GM21723 (cell line): ENCODE measurements around the gene GIPC3.
"Not testable (repeated sequence)": the region's sequence is repeated elsewhere in the genome, so short reads cannot be mapped to it uniquely, and the experiment has no call there.

Source experiments
- ATAC-seq: cut with Tn5 transposase; IDR thresholded peaks from one replicate; pipeline ENCODE4 v1.9.1; 2021; ENCODE audit warnings: mild to moderate bottlenecking, moderate library complexity; ENCODE audit not compliant: unreplicated experiment

GIPC3 gene

DNA sequence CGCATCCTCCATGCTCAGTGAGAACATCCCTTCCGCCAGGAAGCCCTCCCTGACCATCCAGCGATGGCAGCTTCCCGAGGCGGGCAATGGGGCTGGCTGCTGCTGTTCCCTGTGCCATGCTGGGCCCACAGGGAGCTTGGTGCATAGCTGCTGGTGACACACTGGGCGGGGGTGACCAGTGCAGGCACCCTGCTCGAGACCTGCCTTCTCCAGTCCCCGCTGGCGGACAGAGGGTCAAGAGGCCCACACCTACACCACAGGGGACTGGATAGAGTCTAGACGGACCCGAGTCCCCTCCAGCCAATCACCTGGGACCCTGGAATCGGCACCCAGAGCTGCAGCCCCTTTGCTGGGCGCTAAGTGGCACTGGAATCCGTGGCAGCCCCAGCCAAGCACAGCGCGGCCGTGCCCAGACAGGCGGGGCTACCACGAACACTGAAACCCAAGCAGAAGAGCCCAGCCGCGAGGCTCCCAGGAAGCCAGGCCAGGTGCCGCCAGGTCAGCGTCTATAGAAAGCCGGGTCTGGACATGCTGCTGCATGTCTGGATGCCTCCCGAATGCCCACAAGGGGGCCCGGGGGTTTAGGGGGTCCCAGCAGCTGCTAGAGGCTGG is 30.4 kb downstream of the GIPC3 start:
- no peak for ATAC-seq

DNA sequence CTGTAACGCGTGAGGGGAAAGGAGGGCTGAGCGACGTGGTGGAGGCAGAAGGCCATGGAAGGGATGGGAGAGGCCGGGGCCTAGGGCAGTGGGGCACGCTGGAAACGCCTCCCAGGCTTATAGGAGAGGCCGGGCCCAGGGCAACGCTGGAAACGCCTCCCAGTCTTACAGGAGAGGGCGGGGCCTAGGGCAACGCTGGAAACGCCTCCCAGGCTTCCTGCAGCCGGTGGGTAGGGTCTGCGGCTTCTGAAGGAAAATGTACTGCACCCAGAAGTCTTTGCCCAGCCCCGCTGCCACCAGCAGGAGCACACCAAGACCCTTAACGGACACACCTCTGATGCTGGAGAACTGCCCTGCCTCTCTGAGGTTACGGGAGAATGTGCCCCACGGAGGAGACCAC is 32.2 kb downstream of the GIPC3 start:
- ATAC-seq = no peak

DNA sequence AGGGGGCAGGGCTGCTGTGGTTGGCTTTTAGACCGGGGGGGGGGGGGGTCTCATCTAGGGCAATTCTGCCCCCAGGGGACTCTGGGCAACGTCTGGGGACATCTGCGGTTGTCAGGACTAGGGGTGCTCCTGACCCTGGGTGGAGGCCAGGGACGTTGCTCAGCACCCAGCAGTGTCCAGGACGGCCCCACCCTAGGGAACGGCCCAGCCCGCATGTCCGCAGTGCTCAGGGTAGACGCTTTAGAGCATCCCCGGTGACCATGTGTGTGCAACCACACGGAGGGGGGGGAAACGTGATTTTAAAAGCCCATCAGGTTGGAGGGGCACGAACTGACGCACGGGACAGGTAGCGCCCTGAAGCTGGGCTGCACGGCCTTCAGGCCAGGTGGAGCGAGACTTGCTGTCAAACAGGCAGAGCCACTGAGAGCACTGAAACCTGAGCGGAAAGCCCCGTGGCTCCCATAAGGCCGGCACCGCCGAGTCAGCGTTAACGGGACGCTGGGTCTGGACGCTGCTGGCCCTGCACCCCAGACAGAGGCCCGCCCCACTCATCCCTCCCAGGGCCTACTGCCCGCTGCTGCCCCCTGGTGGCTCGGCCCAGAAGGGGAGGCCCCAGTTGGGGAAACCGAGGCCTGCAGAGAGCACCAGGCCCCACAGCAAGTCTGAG is 33.0 kb downstream of the GIPC3 start:
- ATAC-seq = no peak

DNA sequence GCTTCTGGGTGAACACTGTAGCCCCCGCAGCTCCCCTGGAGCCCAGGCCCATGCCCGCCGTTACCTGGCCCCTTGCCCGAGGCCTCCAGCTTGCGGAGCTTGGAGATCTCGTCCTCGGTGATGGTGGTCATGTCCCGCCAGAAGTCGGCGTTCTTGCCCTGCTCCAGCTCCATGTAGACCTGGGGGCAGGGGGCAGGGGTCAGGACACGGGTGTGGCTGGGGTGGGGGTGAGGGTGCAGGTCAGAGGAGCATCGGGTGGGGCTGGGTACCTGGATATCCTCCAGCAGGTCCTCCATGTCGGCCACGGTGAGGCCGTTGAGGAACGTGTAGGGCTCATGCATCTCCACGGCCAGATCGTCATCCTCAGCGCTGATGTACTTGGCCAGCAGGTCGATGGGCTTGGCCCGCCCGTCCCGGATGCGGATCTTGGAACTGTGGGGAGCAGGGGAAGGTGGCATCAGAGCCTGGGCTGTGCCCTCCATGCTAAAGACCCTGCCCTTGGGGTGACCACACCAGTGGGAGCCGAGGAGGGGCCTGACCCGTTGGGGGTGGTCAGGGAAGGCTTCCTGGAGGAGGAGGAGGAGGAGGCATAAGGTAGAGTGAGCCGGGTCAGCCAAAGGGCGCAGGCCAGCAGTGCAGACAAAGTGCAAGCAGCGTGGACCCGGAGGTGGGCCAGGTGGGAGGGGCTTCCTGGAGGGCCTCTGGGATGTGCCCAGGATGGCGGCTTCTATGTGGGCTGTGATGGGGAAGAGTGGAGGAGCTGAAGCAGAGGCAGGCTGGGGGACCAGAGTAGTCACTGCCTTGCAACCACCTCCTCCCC is 33.7 kb downstream of the GIPC3 start:
- no peak for ATAC-seq

DNA sequence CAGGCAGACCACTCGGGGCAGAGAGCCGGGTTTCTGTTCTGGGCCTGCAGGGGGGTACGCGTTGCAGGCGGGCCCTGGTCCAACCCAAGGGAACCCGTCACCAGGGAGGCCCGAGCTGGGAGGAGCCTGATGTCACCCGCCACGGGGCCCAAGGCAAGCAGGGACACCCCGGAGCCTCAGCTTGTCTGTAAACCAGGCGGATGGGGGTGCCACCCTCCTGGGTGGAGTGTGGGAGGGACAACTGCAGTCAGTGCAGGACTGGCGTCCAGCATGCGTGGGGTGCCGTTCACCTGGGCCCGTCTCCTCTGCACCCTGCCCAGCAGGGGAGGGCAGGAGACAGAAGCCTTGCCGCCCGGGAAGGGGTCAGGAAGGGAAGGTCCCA is 34.3 kb downstream of the GIPC3 start:
- ATAC-seq = no peak

DNA sequence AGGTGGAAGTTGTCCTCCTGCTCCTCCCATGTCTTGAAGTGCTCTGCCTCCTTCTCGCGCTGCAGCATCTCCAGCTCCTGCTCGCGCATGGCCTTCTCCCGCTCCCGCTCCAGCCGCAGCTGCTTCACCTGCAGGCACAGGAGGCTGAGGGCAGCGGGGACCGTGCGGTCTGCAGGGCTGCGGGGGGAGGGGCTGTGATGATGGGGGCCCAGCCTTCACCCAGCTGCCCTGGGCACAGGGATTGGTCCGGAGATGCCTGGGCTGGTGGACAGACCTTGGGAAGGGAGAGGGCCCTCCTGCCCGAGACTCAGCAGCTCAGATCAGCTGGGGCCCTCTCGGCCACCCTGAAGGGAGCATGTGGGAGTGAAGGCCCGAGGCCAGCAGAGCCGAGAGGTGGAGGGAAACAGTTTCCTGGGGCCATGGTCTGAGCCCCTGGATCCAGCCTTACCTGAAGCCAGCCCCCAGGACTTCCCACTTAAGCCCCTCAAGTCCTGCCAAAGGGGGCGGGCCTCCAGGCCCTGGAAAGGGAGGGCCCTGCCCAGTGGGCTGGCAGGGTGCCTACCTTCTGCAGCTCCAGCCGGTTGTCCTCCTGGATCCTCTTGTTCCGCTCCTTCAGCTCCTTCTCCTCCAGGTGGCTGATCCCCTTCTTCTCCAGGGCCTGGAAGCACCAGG is 35.0 kb downstream of the GIPC3 start:
- ATAC-seq = no peak

DNA sequence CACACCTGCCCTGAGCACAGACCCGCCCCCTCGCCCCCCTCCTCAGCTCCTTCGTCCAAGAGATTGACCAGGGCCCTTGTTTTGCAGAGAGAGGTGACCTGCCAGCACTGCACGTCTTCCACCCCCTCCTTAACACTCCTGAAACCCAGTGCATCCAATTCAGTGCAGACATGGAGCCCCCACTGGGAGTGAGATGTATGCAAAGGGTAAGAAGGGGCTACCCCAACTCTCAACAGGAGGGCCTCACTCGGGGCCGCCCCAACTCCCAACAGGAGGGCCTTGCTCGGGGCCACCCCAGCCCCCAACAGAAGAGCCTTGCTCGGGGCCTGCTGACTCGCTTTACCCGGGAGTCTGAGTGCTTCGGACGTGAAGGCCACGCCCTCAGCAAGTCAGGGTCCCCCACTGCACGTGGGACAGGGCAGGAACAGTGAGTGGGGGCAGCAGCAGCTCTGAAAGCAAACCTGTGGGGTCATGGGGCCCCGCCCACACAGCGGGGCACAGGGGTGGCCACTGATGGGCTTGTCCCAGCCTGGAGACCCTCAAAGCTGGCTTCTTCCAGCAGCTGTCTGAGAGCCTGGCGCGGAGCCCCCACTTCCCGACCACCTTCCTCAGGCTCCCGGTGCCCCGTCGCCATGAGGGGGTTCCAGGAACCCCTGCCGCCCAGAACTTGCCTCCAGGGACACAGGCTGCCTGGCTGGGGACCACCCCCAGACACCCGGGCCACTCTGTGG is 35.7 kb downstream of the GIPC3 start:
- no peak for ATAC-seq

DNA sequence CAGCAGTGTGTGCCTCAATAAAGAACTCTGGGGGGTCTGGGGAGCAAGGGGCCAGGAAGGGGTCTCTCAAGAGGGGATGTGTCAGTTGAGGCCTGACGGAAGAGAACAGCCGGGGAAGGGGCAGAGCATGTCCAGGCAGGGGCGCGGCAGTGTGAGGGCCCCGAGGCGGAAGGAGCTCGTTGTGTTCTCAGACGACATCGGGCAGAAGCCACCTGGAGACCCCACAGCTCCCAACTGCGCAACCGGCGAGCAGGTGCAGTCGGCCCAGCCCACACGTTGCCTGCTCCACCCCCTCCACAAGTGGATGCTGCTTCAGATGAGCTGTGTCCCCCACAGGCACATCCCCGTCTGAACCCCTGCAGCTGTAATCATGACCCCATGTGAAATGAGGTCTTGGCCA is 36.4 kb downstream of the GIPC3 start:
- ATAC-seq = no peak

DNA sequence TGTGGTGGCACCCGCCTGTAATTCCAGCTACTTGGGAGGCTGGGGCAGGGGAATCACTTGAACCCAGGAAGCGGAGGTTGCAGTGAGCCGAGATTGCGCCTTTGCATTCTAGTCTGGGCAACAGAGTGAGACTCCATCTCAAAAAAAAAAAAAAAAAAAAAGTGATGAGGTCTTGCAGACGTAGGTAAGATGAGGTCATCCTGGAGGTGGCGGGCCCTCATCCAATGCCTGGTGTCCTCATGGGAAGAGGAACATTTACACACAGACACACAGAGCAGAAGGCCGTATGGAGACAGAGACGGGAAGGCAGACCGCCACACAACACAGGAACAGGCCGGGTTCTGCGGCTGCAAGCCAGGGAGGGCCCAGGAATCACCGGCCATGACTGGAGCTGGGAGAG is 36.9 kb downstream of the GIPC3 start:
- ATAC-seq = no peak

DNA sequence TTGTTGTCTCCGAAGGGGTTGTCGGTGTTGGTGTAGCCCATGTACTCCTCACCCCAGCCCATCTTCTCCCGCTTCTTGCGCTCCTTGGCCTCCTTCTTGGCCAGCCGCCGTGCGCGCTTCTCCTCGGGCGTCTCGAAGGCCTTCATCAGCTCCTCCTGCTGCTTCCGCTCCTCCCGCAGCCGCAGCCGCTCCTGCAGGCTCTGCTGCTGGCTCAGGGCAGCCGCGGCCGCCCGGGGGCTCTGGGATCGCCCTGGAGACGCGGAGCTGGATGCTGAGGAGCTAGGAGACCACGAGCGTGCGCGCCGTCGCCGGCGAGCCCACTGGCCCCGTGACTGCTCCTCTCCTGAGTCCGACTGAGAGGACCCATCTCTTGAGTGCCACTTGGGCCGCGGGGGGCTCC is 38.4 kb downstream of the GIPC3 start:
- ATAC-seq = no peak

DNA sequence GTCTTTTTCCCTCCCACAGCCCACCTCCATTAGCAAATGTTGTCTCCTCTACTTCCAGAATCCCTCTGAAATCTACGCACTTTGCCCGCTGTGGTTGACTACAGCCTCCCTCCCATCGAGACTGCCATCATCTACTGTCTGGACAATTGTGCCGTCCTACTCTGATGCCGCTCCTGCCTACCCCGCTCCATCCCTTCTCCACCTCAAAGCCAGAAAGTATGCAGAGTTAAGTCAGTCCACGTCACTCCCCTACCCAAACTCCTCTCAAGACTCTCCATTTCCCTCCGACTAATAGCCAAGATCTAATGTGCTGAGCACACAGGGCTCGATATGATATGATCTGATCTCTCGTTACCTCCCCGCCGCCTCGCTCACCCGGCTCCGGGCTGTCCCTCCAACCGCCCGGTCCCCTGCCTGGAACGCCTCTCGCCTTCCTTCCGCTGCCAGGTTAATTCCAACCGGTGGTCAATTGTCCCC is 40.8 kb downstream of the GIPC3 start:
- ATAC-seq = no peak

DNA sequence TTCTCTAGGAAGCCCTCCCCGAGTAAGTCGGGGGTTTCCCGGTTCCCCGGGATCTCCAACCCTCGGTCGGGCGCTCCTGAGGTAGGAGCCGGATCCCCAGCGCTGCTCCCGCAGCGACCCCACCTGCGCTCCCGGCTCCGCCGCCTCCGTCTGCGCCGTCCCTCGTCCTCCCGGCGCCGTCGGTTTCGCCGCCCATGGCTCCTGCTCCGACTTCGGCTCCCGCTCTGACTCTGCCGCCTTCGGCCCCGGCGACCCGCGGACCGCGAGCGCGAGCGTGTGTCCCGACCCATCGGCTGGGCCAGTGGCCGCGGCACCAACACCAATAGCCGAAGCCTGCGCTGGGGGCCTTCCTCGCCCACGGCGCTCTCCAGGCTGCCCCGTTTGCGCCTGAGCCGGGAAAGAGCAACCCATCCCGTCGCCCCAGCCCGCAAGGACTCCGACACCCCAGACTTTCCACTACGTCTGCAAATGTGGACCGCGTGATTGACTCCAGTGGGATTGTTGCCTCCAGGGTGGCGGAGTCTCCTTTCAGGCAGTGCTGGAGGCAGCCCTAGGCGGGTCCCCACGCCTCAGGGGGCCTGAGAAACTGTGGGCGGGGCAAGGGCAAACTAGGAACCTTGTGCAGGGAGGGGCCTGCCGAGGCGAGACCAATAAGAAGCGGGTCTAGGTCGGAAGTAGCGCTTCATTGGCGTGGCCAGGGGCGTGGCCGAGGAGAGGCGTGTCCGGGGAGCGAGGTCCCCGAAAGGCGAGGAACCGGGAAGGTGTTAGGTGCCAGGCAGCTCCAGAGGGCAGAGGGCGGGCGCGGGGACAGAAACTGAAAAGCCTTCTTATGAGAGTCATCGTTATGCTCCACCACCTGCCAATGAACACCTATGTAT is 41.4 kb downstream of the GIPC3 start, which contains the start of gene CACTIN:
Gene CACTIN (minus strand): TSS at position 318 of the 878 bp plus-strand sequence. CDS start 28 bp downstream, at position 290.
- ATAC-seq = peak; percentile 83

DNA sequence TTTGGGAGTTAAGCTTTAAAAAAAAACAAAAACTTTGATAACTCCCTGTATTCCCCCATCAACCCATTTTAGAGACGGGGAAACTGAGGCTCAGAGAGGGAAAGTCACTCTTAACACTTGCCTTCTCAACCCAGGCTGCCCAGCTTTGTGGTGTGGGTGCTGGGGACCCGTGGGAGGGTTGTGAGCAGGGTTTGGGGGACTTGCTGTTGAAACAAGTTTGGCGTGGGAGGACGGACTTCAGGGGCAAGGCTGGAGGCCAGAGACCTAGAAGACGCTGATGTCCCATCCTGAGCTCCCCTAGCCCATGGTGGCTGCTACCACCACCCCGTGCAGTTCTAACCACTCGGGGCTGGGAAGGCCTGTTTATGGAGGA is 42.1 kb downstream of the GIPC3 start:
- no peak for ATAC-seq

DNA sequence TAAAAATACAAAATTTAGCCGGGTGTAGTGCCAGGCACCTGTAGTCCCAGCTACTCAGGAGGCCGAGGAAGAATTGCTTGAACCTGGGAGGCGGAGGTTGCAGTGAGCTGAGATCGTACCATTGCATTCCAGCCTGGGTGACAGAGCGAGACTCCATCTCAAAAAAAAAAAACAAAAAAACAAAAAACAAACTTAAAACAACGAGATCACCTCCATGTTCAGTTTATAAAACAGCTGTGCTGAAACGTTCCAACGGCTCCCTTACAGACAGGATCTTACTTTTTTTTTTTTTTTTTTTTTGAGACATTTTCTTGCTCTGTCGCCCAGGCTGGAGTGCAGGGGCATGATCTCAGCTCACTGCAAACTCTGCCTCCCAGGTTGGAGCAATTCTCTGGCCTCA is 43.5 kb downstream of the GIPC3 start:
- ATAC-seq = not testable (repeated sequence)

DNA sequence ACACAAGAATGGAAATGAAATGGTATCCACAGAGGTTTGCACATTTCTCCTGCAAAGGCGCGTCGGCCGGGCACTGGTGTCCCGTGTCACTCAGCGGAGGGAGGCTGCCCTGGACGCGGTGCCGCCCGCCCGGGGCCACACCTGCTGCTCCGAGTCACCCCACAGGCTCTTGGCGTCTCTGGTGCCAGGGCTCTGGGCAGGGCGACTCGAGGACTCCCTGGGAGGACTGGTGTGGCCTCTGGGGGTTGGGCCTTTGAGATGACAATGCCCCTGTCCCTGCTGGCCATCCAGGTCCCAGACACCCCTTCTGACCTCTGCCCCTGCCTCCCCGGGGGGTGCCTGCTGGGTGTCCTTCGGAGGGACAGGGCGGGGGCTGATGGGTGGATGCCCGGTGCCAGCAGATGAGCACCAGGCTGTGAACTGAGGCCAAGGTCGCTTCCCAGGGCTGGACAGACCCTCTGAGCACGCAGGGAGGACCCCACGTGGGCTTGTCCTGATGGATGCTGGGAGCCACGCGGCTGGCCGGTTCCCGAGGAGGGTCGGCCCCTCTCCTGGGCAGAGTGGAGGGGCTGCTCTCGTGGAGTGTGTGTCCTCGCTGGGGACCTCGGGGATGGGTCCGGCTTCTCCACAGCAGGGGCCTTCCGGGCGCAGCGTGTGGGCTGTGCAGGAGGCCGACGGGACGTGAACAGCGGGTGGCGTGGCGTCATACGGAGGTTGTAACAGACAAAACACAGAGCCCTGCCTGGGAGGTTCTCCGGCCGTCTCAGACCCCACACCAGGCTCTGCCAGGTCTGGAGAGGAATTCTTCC is 46.0 kb downstream of the GIPC3 start:
- no peak for ATAC-seq

DNA sequence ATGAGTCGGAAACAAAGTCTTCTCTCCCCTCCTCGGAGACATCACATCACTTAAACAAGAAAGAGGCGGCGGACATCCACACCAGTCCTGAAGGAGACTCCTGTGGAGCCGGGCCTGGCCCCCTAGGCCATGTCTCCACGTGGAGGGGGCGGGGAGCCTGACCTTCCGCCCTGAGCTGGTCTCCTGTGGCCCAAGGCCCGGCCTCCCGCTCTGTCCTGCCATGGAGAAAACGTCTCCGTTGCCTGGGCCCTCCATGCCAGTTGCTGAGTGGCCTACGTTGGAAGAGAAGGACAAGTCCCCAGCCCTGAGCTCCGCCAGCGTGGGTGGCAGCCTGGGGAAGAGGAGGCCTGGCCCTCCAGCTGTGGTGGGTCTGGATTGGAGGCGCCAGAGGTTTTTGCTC is 46.8 kb downstream of the GIPC3 start:
- no peak for ATAC-seq

DNA sequence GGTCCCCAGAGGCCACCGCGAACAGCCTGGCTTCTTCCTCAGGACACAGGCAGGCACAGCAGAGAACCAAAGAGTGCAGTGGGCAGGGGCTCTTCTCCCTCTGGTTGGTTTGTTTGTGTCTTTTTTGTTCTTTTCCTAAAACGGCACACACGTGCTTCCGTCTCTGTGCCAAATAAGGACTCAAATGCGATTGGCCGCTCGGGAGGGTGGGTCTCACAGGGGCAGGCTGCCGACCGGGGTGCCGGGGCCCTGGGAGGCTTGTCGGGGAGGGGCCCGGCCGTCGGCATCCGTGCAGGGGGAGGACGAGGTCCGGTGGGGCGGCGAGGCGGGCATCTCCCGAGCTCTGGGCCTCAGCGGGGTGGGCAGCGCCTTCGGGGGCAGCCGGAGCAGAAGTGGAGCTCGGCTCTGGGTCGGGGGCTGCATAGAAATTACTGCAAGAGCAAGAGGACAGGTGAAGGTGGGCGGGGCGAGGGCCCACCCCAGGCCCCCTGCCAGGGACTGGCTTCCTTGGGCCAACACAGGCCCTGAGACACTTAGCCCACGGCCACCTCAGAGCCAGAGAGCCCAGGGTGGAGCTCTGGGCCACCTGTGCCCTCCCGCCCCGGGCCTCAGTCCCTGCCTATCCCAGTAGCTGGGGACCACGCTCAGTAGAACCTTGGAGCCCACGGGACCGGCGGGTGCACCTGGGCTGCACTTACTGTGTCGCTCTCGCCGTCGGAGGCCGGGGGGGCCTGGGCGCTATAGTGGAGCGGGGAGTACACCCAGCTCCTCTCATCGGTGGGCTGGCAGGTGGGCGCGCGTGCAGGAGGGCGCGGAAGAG is 47.7 kb downstream of the GIPC3 start:
- ATAC-seq = no peak

DNA sequence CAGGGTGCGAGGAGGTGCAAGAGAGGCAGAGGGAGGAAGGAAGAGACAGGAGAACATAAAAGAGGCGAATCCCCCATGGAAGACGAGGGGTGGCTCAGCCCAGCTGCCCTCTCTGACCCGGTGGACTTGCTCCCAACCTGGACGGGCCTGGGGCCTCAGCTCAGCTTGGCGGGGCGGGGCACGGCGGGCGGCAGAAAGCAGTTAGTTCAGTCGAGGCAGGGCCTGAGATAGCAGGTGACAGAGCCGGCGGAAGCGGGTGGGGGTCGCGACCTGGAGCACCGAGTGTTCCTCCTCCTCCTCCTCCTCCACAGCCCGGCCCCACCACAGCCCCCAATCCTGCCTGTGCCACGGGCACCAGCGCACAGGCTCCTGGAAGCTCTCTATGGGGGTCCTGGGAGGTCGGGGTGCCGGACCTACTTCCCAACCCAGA is 48.3 kb downstream of the GIPC3 start:
- ATAC-seq = no peak
